SIG-M5 treated with dmso at 0.1 percent for 504 hours (cell line): ENCODE data around the gene CACNA1C.

Experiments
- DNase-seq: peaks from one replicate; lab custom pipeline; 2025; ENCODE audit not compliant: unreplicated experiment; lab: John Stamatoyannopoulos, UW

The CACNA1C gene

GRCh38 chr12:2607881-2608607, 555.3 kb downstream of the CACNA1C start:
- DNase-seq = no peak

- no peak for DNase-seq
Measured at GRCh38 chr12:2608608-2608945, 555.8 kb downstream of the CACNA1C start.

- no peak for DNase-seq
Measured at GRCh38 chr12:2609020-2609419, 556.2 kb downstream of the CACNA1C start.

GRCh38 chr12:2610358-2610757, 557.6 kb downstream of the CACNA1C start:
- no peak for DNase-seq

- no peak for DNase-seq
Measured at GRCh38 chr12:2613326-2614073, 560.7 kb downstream of the CACNA1C start.

GRCh38 chr12:2614341-2614740, 561.6 kb downstream of the CACNA1C start:
- DNase-seq = no peak

GRCh38 chr12:2615665-2616402, 563.0 kb downstream of the CACNA1C start:
- DNase-seq = no peak

GRCh38 chr12:2616763-2617162, 564.0 kb downstream of the CACNA1C start:
- no peak for DNase-seq

- DNase-seq = no peak
Measured at GRCh38 chr12:2617365-2617764, 564.6 kb downstream of the CACNA1C start.

GRCh38 chr12:2618291-2618995, 565.7 kb downstream of the CACNA1C start:
- no peak for DNase-seq

- no peak for DNase-seq
Measured at GRCh38 chr12:2619136-2619535, 566.3 kb downstream of the CACNA1C start.

GRCh38 chr12:2622460-2622859, 569.7 kb downstream of the CACNA1C start:
- DNase-seq = no peak

- no peak for DNase-seq
Measured at GRCh38 chr12:2623472-2623871, 570.7 kb downstream of the CACNA1C start.

- DNase-seq = peak; percentile 66
Measured at GRCh38 chr12:2624543-2625288, 571.9 kb downstream of the CACNA1C start.

GRCh38 chr12:2625289-2625612, 572.5 kb downstream of the CACNA1C start:
- DNase-seq = no peak

- DNase-seq = no peak
Measured at GRCh38 chr12:2627076-2627834, 574.5 kb downstream of the CACNA1C start.

GRCh38 chr12:2627835-2628191, 575.0 kb downstream of the CACNA1C start:
- no peak for DNase-seq

GRCh38 chr12:2628401-2628800, 575.6 kb downstream of the CACNA1C start:
- DNase-seq = no peak

GRCh38 chr12:2629051-2629450, 576.3 kb downstream of the CACNA1C start:
- no peak for DNase-seq
